SU-DHL-6 (cell line): ENCODE data around the gene ACTL6A.

Experiments used
- H2AFZ ChIP-seq: fragments of 200-600 bp; sonication (generic); 2 replicates; pipeline ENCODE4 v1.6.1; 2014; ENCODE audit warnings: low read depth, mild to moderate bottlenecking, moderate library complexity, mixed read lengths, antibody characterized with exemption, low read length; ENCODE audit not compliant: severe bottlenecking
- H3F3A ChIP-seq: fragments of 200-600 bp; shearing (Covaris generic); 2 replicates; pipeline ENCODE4 v1.6.0; 2016; ENCODE audit warnings: antibody characterized with exemption, mild to moderate bottlenecking; ENCODE audit not compliant: insufficient read depth
- H3K27ac ChIP-seq: fragments of 200-600 bp; sonication (generic); 2 replicates; pipeline ENCODE4 v1.5.1; 2016; ENCODE audit warnings: low read depth, mild to moderate bottlenecking, low read length, moderate library complexity, mixed read lengths
- H3K27me3 ChIP-seq: fragments of 200-600 bp; sonication (generic), shearing (Covaris generic); 2 replicates; pipeline ENCODE4 v1.6.0; 2014; ENCODE audit warnings: mild to moderate bottlenecking, low read length
- H3K36me3 ChIP-seq: fragments of 200-600 bp; sonication (generic); 2 replicates; pipeline ENCODE4 v1.6.1; 2014; ENCODE audit warnings: mild to moderate bottlenecking, low read length, mixed read lengths
- H3K4me2 ChIP-seq: fragments of 300-600, 200-600 bp; shearing (Covaris generic), sonication (generic); 2 replicates; pipeline ENCODE4 v1.6.0; 2014; ENCODE audit warnings: low read length, low read depth, mild to moderate bottlenecking; ENCODE audit not compliant: poor library complexity, severe bottlenecking
- H3K4me3 ChIP-seq: fragments of 200-600 bp; sonication (generic); 2 replicates; pipeline ENCODE4 v1.5.1; 2014; ENCODE audit warnings: antibody characterized with exemption, low read length, mild to moderate bottlenecking, mixed read lengths; ENCODE audit not compliant: insufficient read depth, poor library complexity, severe bottlenecking
- H3K79me2 ChIP-seq: fragments of 200-600 bp; sonication (generic); 2 replicates; pipeline ENCODE4 v1.6.1; 2014; ENCODE audit warnings: mild to moderate bottlenecking, low read length, moderate library complexity; ENCODE audit not compliant: insufficient read depth
- H3K9ac ChIP-seq: fragments of 200-600 bp; sonication (generic); 2 replicates; pipeline ENCODE4 v1.7.0; 2014; ENCODE audit warnings: mild to moderate bottlenecking, low read length
- H3K9me2 ChIP-seq: fragments of 200-600 bp; sonication (generic); replicated peaks from 2 replicates; pipeline ENCODE4 v1.6.1; 2014; ENCODE audit warnings: low read length; ENCODE audit not compliant: insufficient read depth
- H3K9me3 ChIP-seq: fragments of 200-600 bp; sonication (generic); 2 replicates; pipeline ENCODE4 v1.6.1; 2014; ENCODE audit warnings: low read length, mixed read lengths; ENCODE audit not compliant: insufficient read depth
- H4K20me1 ChIP-seq: fragments of 200-600 bp; sonication (generic); 2 replicates; pipeline ENCODE4 v1.6.1; 2014; ENCODE audit warnings: low read depth, mild to moderate bottlenecking, antibody characterized with exemption, low read length, moderate library complexity, mixed read lengths
- CTCF ChIP-seq: fragments of 200-600 bp; sonication (generic); IDR thresholded peaks from one replicate; pipeline ENCODE4 v1.5.1; 2017; ENCODE audit warnings: antibody characterized with exemption, mild to moderate bottlenecking, low read length, moderate library complexity; ENCODE audit not compliant: insufficient read depth, poor library complexity, severe bottlenecking
- EZH2phosphoT487 ChIP-seq: fragments of 200-600 bp; sonication (generic), shearing (Covaris generic); conservative IDR thresholded peaks from 2 replicates; pipeline ENCODE4 v1.6.1; 2018; ENCODE audit warnings: mild to moderate bottlenecking, antibody characterized with exemption, low read length, moderate library complexity, mixed read lengths

The ACTL6A gene

GRCh38 chr3:179604321-179605078 is 41.8 kb downstream of the ACTL6A start, which contains the start of the genes MRPL47 and NDUFB5:
MRPL47 (minus strand) TSS chr3:179604638; CDS start chr3:179604624, 14 bp downstream.
NDUFB5 (plus strand) TSS chr3:179604794; CDS start chr3:179604816, 22 bp downstream.
- peak within 1 kb of the TSS; percentile 79 for H3K4me3 ChIP-seq
- no peaks in the 10 kb centered on the region for H3K27me3 ChIP-seq
- no peaks in the 10 kb centered on the region for H4K20me1 ChIP-seq
- H3K36me3 ChIP-seq: peaks cover 12% of the 10 kb centered on the region; the same call in 1 of the 2 replicates
- H3K79me2 ChIP-seq: peaks cover 51% of the 10 kb centered on the region
- H3F3A ChIP-seq: peaks cover 17% of the 10 kb centered on the region
- no peaks in the 10 kb centered on the region for H3K9me2 ChIP-seq
- H3K27ac ChIP-seq: peak within 1 kb of the TSS; percentile 59
- no peaks in the 10 kb centered on the region for H3K9me3 ChIP-seq
- H3K9ac ChIP-seq: peak within 1 kb of the TSS; percentile 79
- peak within 1 kb of the TSS; percentile 86 for H2AFZ ChIP-seq
- TF ChIP-seq EZH2phosphoT487 (no peak), CTCF (no peak)
- H3K4me2 ChIP-seq: peak within 1 kb of the TSS; percentile 95

DNA sequence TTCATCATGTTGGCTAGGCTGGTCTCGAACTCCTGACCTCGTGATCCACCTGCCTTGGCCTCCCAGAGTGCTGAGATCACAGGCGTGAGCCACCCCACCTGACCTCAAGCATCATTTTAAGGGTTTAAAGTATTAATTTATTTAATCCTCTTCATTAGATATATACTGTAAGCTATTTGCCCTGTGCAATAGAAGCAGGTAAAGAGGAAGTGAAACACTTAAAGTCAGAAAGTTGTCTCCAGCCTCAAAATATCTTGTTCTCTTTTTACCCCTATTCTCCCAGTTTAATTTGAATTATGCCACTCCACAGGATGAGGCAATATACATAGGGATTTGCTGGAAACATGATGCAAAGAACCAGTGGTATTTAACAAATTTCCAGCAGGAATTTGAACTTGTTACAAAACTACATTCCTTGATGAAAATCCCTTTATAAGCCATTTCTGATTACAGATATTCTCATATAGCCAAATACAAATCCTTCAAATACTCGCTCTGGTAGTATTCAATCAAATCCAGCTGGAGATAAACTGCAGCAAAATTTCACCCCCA is 43.9 kb downstream of the ACTL6A start:
- peaks cover 49% of the 10 kb centered on the region for H3K79me2 ChIP-seq
- no peak overlapping the region for H3K4me3 ChIP-seq
- H3K4me2 ChIP-seq: peak overlapping the region; percentile 77
- H3K27ac ChIP-seq: peak overlapping the region; percentile 71
- H4K20me1 ChIP-seq: no peaks in the 10 kb centered on the region
- H3F3A ChIP-seq: peaks cover 17% of the 10 kb centered on the region
- TF ChIP-seq CTCF (no peak), EZH2phosphoT487 (no peak)
- H3K9ac ChIP-seq: no peak overlapping the region
- H3K9me2 ChIP-seq: no peaks in the 10 kb centered on the region
- H3K36me3 ChIP-seq: peaks cover 4% of the 10 kb centered on the region; the same call in 1 of the 2 replicates
- no peaks in the 10 kb centered on the region for H3K9me3 ChIP-seq
- no peak overlapping the region for H2AFZ ChIP-seq
- H3K27me3 ChIP-seq: no peaks in the 10 kb centered on the region

DNA sequence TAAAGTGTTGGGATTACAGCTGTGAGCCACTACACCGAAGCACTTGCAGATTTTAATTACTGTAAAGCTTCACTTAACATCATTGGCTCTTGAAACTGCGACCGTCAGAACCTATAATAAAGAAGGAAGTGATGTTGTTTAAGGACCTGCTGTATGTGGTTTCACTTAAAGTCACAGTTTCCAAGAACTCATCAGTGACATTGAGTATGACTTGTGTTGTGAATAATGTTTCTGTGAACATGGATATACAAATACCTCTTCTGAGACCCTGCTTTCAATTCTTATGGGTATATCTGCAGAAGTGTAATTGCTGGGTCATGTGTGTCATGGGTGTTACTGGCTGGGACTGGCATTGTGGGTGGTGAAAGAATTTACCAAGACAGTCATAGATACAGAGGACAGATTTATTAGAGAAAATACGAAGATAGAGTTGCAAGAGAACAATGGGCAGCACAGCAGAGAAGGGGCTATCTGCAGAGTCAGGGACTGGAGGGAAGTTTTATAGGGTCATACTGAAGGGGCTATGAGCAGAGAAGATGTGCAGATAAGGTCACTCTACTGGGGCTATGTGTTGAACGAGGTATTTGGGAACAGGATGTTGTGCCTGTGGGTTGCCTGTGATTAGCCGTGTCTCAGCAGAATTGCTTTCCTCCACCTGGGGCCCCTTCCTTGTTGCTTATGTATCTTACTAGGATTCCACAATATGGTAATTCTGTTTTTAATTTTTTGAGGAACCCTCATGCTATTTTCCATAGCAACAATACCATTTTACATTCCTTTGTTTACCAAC is 46.4 kb downstream of the ACTL6A start:
- peaks cover 17% of the 10 kb centered on the region for H3F3A ChIP-seq
- H3K27ac ChIP-seq: 0 out of 2 replicates have a peak overlapping the region, but pooled peaks have one; percentile 5
- H3K27me3 ChIP-seq: no peaks in the 10 kb centered on the region
- no peaks in the 10 kb centered on the region for H3K9me3 ChIP-seq
- H3K4me2 ChIP-seq: peak overlapping the region; percentile 46
- peaks cover 28% of the 10 kb centered on the region for H3K79me2 ChIP-seq
- no peak overlapping the region for H3K9ac ChIP-seq
- H2AFZ ChIP-seq: peak overlapping the region; percentile 13
- H3K4me3 ChIP-seq: no peak overlapping the region
- H3K9me2 ChIP-seq: no peaks in the 10 kb centered on the region
- TF ChIP-seq EZH2phosphoT487: no peak
- no peaks in the 10 kb centered on the region for H4K20me1 ChIP-seq
- H3K36me3 ChIP-seq: no peaks in the 10 kb centered on the region
